GM19238 (cell line): ENCODE measurements around the gene TMEM225B.
"Not testable (repeated sequence)": the region's sequence is repeated elsewhere in the genome, so short reads cannot be mapped to it uniquely, and the experiment has no call there.

Experiments
- DNase-seq: peaks from one replicate; pipeline ENCODE4 v3.0.0; 2011; ENCODE audit warnings: low spot score; ENCODE audit not compliant: insufficient read length

The TMEM225B gene

GRCh38 chr7:99623091-99623693 is 25.1 kb downstream of the TMEM225B start:
- DNase-seq: no peak

DNA sequence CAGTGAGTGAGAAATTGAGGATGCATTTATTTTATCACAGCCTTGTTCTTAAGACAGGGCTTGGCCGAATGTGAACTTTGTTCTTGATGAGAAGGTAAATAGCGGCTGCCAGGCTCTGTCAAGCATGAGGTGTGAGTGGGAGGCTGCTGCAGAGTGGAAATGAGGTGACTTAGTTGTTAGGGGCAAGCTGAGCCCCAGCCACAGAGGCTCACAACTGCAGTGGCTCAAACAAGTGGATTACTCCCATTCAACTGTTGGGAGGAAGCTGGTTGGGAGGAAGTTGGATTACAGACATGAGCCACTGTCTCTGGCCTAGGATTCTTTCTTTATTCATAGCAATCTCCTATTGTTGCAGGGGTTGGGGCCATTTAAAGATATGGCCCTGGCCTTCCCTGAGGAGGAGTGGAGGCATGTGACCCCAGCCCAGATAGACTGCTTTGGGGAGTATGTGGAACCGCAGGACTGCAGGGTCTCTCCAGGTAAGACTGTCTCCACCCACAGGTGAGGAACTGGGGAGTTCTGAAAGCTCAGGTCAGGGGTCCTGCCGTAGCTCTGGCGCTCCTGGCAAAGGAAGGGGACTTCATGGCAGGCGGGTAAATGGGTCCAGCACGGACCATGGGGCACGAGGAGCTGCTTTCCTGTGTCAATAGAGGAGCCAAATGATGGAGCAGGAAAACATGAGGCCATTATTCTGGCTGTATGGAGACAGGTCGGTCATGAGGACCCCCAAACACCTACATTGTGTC is 25.8 kb downstream of the TMEM225B start:
- DNase-seq: no peak

DNA sequence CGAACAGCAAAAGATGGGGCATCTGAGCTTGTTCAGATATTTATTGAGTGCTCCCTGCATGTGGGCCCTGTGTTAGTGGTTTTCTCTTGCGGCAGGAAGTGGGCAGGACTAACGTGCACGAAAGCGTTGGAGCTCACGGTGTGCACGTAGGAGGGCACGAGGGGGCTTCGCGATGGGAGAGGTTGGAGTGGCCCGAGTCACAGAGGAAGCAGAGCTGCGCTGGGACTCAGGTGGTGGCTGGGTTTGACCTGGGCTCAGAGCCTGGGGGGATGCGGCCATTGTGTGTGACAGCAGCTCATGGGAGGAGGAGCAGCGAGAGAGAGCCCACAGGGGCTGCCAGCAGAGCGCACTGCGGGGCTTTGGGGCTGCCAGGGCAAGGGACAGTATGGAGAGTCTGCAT is 26.4 kb downstream of the TMEM225B start:
- DNase-seq: no peak

DNA sequence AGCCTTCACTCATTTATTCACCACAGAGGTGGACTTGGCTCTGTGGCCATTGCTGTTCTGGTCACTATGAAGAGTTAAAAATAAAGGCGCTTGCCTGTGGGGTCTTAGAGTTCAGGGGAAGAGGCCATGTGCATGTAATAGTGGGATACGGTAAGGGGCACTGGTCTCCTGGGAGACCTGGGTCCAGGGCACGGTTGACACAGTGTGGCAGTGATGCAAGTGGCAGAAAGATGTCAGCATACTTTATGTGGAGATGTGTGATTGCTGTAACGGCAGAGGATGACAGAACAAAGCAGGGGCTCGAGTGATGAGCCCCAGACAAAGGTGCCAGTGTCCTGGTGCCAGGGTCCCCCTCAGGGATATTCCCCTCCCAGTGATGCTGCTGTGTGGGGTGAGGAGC is 27.3 kb downstream of the TMEM225B start:
- no peak for DNase-seq

GRCh38 chr7:99625961-99626360 is 27.9 kb downstream of the TMEM225B start:
- no peak for DNase-seq

DNA sequence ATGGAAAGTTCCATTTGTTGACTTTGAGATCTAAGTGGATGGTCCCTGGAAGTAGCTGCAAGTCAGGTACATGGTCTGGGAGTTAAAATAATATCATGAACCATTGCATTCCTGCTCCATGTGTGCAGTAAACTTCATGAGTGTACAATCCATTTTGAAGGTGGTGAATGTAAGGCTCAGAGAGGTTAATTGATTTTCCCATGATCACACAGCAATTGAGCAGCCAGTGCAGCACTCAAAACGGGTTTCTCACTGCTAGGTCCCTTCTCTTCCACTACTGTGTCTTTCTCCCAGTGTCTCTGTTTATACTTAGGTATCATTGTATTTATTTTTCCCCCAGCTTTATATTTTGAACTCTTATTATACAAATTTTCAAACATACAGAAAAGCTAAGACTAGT is 28.6 kb downstream of the TMEM225B start:
- DNase-seq: no peak

DNA sequence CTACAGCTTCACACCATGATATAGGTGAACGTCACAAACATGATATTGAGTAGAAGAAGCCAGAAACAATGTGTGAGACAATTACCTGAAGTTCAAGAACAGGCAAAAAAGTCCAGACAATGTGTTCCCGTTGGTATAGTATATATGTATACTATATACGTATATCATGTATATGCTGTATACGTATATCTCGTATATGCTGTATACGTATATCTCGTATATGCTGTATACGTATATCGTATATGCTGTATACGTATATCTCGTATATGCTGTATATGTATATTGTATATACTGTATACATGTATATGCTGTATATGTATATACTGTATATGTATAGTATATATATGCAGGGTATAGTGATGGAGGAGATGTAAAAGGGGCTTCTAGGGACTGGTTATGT is 29.4 kb downstream of the TMEM225B start:
- DNase-seq: no peak

DNA sequence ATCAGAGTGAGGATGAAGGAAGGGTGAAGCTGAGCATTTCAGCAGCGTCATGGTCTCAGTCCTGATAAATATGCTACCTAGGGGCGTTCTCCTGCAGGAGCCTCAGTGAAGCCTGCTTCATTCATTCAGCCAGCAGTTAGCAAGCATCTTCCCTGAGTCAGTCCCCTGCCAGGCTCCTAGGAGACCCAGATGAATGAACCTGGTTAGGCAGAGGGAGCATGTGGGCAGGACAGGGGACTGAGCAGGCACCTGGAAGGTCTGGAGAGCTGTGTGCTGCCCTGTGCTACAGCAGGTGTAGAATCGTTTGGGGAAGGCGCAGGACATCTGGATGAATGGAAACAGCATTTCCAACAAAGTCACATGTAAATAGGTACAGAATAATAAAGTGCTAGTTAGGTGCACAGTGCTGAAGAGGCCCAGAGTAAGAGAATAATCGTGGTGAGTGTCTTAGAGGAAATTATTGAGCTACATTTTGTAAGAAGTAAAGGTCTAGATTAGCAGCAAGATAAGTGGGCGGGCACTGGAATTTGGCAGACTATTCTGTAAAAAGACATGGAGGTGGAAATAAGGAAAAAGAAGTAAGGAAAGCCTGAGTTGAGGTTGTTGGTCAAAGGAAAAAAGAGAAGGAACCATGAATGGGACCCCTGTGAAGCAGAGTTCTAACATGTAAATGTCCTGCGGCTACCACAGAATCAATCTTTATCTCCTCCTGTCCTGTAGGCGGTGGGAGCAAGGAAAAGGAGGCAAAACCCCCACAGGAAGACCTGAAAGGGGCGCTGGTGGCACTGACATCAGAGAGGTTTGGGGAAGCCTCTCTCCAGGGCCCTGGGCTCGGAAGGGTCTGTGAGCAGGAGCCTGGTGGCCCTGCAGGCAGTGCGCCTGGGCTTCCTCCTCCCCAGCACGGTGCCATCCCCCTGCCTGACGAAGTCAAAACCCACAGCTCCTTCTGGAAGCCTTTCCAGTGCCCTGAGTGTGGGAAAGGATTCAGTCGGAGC is 30.7 kb downstream of the TMEM225B start:
- no peak for DNase-seq

DNA sequence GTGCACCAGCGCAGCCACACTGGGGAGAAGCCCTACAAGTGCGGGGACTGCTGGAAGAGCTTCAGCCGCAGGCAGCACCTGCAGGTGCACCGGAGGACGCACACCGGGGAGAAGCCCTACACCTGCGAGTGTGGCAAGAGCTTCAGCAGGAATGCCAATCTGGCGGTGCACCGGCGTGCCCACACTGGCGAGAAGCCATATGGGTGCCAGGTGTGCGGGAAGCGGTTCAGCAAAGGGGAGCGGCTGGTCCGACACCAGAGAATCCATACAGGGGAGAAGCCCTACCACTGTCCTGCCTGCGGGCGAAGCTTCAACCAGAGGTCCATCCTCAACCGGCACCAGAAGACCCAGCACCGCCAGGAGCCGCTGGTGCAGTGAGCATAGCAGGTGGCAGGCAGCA is 31.6 kb downstream of the TMEM225B start:
- no peak for DNase-seq

DNA sequence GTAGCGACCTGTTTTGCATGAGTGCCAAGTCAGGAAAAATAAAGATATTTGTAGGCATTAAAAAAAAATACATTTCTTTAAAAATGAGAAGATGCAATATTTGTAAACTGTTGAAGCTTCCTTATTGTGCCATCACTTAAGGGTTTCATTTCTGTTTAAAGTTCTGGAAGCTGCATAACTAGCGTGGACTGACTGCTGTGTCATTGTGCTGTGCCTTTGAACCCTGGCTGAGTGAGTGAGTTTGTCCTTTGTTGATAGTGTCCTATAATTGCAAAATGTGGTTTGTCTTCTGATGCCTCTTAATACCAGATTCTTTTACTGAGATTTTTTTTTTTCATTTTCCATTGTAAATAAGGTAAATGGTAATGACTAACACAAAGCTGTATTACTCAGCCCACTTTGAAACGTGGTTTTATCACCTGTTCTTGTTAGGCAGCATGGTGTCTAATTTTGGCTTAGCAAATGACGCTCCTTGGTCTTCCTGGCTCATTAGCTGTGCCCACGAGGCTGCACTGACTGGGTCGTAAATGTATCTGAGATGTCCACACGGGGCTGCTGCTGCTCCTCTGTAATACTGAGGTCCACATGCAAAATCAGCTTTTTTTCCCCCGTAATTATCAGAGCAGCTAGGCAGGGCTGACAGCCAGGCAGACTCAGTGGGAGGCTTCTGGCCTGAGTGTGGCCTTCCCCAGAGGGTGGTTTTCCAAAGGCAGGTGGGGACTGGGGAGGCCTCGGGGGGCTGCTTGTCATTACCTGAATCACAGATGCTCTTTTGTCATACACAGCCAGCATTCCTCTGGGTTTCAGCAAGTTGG is 33.4 kb downstream of the TMEM225B start:
- DNase-seq: no peak

DNA sequence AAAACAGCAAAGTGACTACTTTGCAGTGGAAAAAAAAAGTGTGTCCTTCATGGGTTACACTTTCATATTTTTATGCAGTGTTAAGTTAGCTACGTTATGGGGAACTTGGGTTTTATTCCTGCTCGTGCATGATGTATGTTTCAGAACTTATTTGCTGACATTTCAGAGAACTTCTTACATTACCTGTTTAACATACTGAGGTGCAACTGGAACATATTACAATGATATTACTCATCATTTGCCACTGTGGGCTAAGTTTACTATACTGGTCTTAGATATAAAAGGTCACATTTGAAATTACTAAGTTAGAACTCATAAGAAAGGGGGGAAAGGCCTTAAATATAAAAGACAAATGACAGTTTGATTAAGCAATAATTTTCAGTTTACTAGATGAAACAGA is 39.3 kb downstream of the TMEM225B start:
- DNase-seq: not testable (repeated sequence)

DNA sequence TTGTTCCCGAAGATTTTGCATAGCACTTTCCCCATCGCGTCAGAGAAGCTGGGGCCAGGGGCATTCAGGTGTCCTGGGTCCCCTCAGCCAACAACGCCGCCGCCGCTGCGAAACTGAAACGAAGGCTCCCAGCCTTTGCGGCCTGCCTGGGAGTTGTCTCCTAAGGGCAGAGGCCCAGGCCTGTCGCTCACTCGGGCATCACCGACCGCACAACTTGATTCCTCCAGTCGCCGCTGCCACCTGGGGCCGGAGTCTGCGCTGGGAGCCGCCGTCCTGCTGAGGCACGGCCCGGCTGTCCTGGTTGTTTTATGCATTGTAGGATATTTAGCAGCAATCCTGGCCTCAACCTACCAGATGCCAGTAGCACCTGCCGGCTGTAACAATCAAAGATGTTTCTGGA is 40.7 kb downstream of the TMEM225B start:
- DNase-seq: no peak

GRCh38 chr7:99639267-99639666 is 41.2 kb downstream of the TMEM225B start:
- no peak for DNase-seq

DNA sequence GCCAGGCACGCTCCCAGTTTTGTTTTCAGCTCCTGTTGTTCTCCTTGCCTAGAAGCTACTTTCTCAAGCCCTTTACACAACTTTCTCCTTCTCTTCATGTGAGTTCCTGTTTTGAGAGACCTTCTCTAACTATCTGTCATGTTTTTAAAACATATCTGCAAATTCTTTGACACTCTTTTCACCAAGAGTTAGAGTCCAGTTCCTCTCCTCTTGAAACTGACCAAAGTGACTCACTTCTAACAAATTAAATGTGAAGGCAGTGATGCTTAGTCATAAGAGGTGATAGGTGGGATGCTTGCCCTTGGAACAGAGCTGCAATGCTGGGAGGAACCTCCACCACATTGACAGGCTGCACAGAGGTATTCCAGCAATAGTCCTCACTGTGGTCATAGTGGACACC is 44.0 kb downstream of the TMEM225B start:
- no peak for DNase-seq

GRCh38 chr7:99643464-99643863 is 45.4 kb downstream of the TMEM225B start:
- no peak for DNase-seq

- no peak for DNase-seq
Observed at GRCh38 chr7:99644431-99644830, 46.4 kb downstream of the TMEM225B start.

- no peak for DNase-seq
Observed at GRCh38 chr7:99645590-99645989, 47.5 kb downstream of the TMEM225B start.

DNA sequence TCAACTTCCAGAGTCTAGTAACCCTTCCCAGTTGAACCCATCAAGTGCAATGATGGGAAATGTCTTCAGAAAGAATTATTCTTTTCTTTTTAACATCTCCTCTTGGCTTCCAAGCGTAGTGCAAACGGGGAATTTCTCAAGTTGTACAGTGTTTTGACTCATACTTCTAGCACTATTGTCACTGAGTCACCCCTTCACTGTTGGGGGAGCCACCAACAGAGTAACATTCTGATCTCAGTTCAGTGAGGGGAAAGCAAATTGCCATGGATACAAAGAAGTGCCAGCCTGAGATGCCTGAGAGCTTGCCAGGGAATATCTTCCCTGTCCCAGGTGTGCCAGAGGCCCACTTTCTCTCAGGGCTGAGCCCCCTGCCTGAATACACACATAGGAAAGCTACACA is 50.8 kb downstream of the TMEM225B start:
- no peak for DNase-seq

- no peak for DNase-seq
Observed at GRCh38 chr7:99651290-99651689, 53.2 kb downstream of the TMEM225B start.

DNA sequence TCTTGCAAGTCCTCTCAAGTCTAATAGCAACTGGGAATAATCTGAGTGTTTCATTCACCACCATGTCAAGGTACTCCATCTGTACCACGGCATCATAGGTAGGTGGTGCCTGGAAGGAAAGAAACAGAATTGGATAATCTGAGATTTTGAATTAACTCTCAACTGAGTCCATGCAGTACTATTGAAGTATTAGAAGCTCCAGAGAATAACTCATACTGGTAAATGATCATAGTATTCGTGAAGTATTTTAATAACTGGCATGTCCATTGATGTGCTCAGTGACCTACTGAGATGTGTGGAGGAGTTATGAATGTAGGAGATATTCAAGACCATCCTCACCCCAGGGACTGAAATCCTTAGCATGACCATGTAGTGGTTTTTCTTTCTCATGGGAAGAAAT is 54.6 kb downstream of the TMEM225B start:
- DNase-seq: no peak

DNA sequence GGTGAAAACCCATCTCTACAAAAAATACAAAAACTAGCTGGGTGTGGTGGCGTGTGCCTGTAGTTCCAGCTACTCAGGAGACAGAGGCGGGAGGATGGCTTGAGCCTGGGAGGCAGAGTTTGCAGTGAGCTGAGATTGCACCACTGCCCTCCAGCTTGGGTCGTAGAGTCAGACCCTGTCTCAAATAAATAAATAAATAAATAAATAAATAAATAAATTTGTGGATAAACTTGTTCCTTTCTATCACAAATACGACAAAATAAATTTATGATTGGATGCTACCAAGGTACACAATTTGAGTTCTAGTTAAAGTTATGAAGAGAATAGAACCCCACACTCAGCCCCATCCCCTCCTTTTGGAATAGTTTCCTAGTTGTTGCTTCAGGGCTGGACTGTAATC is 55.2 kb downstream of the TMEM225B start:
- not testable (repeated sequence) for DNase-seq
